ENCODE measurements around the gene IP6K3.

The IP6K3 gene

GRCh38 chr6:33777398-33778388 is 31.0 kb upstream of the IP6K3 start:
- no peak for DNase-seq (ENCODE audit: low spot score)

GRCh38 chr6:33776764-33777163 is 30.1 kb upstream of the IP6K3 start:
- DNase-seq (ENCODE audit: low spot score), result no peak

GRCh38 chr6:33776186-33776585 is 29.5 kb upstream of the IP6K3 start:
- DNase-seq (ENCODE audit: low spot score), result peak; percentile 60

GRCh38 chr6:33774774-33775173 is 28.1 kb upstream of the IP6K3 start:
- DNase-seq (ENCODE audit: low spot score), result no peak

GRCh38 chr6:33772902-33773472 is 26.3 kb upstream of the IP6K3 start:
- DNase-seq (ENCODE audit: low spot score), result no peak

- no peak for DNase-seq (ENCODE audit: low spot score)
These were observed 25.6 kb upstream of the IP6K3 start for GRCh38 chr6:33772082-33772830.

- peak; percentile 48 for DNase-seq (ENCODE audit: low spot score)
These were observed 24.7 kb upstream of the IP6K3 start for GRCh38 chr6:33771146-33772081.

GRCh38 chr6:33770833-33771145 is 24.1 kb upstream of the IP6K3 start:
- no peak for DNase-seq (ENCODE audit: low spot score)

- DNase-seq (ENCODE audit: low spot score), result no peak
These were observed 23.6 kb upstream of the IP6K3 start for GRCh38 chr6:33770124-33770832.

GRCh38 chr6:33769248-33769821 is 22.6 kb upstream of the IP6K3 start:
- DNase-seq (ENCODE audit: low spot score), result no peak

GRCh38 chr6:33768644-33769120 is 22.0 kb upstream of the IP6K3 start:
- peak; percentile 64 for DNase-seq (ENCODE audit: low spot score)

GRCh38 chr6:33766921-33767907 is 20.5 kb upstream of the IP6K3 start:
- no peak for DNase-seq (ENCODE audit: low spot score)

- DNase-seq (ENCODE audit: low spot score), result no peak
These were observed 18.7 kb upstream of the IP6K3 start for GRCh38 chr6:33765368-33765767.

- DNase-seq (ENCODE audit: low spot score), result no peak
These were observed 17.3 kb upstream of the IP6K3 start for GRCh38 chr6:33764036-33764435.

- DNase-seq (ENCODE audit: low spot score), result no peak
These were observed 16.8 kb upstream of the IP6K3 start for GRCh38 chr6:33763483-33763882.

GRCh38 chr6:33762713-33763112 is 16.0 kb upstream of the IP6K3 start:
- DNase-seq (ENCODE audit: low spot score), result no peak

- peak; percentile 69 for DNase-seq (ENCODE audit: low spot score)
These were observed 15.4 kb upstream of the IP6K3 start for GRCh38 chr6:33761922-33762629.

GRCh38 chr6:33761581-33761921 is 14.8 kb upstream of the IP6K3 start:
- no peak for DNase-seq (ENCODE audit: low spot score)

All from pons (tissue), 1 donor.